Lower leg skin (tissue), 3 donors: ENCODE results near the gene FCMR.

Source experiments
- POLR2A ChIP-seq, 2 donors: fragments of 450-650 bp; IDR thresholded peaks; one replicate each; pipeline ENCODE4 v1.6.1; 2016 to 2017; ENCODE audit warnings: antibody characterized with exemption in 2 of 2, mild to moderate bottlenecking in 1 of 2, moderate library complexity in 1 of 2
- TF ChIP-seq, protein P1 (sequence below), 3 donors: fragments of 450-650 bp; IDR thresholded peaks; one replicate each; pipeline ENCODE4 v1.5.1; 2016; ENCODE audit warnings: antibody characterized with exemption in 3 of 3, mild to moderate bottlenecking in 3 of 3, moderate library complexity in 2 of 3

DNA sequence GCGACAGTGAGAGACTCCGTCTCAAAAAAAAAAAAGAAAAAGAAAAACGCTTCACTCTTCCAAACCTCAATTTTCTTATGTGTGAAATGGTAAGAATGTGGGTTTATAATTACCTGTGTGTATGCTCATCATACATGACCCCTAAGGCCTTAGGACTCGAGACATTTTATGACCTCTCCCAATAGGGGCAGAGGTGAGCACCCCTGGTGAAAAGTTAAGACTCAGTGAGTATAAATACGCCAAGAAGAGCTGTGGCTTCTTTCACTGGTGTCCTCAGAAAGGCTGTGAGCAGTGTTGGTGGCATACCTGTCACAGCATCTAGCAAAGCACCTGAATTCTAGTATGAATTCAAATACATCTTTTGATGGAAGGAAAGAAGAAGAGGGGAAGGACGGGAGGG lies 7.8 kb upstream of the FCMR start:
- TF ChIP-seq, protein P1, sequence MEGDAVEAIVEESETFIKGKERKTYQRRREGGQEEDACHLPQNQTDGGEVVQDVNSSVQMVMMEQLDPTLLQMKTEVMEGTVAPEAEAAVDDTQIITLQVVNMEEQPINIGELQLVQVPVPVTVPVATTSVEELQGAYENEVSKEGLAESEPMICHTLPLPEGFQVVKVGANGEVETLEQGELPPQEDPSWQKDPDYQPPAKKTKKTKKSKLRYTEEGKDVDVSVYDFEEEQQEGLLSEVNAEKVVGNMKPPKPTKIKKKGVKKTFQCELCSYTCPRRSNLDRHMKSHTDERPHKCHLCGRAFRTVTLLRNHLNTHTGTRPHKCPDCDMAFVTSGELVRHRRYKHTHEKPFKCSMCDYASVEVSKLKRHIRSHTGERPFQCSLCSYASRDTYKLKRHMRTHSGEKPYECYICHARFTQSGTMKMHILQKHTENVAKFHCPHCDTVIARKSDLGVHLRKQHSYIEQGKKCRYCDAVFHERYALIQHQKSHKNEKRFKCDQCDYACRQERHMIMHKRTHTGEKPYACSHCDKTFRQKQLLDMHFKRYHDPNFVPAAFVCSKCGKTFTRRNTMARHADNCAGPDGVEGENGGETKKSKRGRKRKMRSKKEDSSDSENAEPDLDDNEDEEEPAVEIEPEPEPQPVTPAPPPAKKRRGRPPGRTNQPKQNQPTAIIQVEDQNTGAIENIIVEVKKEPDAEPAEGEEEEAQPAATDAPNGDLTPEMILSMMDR (IDR thresholded peaks at IDR 0.05), result no peak
- TF ChIP-seq POLR2A (IDR thresholded peaks at IDR 0.05), result no peak
